ENCODE results near the gene SERPINB6.
A peak's percentile ranks its signal among the peaks of the same experiment; 100 is the strongest.
"Not testable (repeated sequence)": the region's sequence is repeated elsewhere in the genome, so short reads cannot be mapped to it uniquely, and the experiment has no call there.

SERPINB6 gene

GRCh38 chr6:3011158-3011557, 39.8 kb upstream of the SERPINB6 start:
- peaks cover 85% of the 10 kb centered on the region for H3K36me3 ChIP-seq (ENCODE audit: control insufficient read depth, insufficient read depth, low read length, severe bottlenecking)
- no peak for DNase-seq (ENCODE audit: low read depth)

GRCh38 chr6:3009930-3010329, 38.6 kb upstream of the SERPINB6 start:
- Histone ChIP-seq H3K4me1 (ENCODE audit: control insufficient read depth, insufficient read depth, low read length) (peaks cover 6% of the 10 kb centered on the region), H3K4me3 (ENCODE audit: low read length) (no peak overlapping the region)

More at GRCh38 chr6:3011158-3011557, 39.8 kb upstream of the SERPINB6 start:
- H3K27me3 ChIP-seq (replicated peaks; ENCODE audit: control insufficient read depth, insufficient read depth, low read length), result no peaks in the 10 kb centered on the region
- no peak overlapping the region for H3K9ac ChIP-seq (ENCODE audit: low read length)
- peaks cover 19% of the 10 kb centered on the region for H3K9me3 ChIP-seq (ENCODE audit: control insufficient read depth, low read length)
- no peak overlapping the region for H3K4me3 ChIP-seq (ENCODE audit: low read length)
- H3K4me1 ChIP-seq (ENCODE audit: control insufficient read depth, insufficient read depth, low read length), result peaks cover 6% of the 10 kb centered on the region

GRCh38 chr6:3008712-3009265, 37.4 kb upstream of the SERPINB6 start:
- Histone ChIP-seq H3K36me3 (ENCODE audit: control insufficient read depth, insufficient read depth, low read length, severe bottlenecking) (peaks cover 86% of the 10 kb centered on the region), H3K9me3 (ENCODE audit: control insufficient read depth, low read length) (peaks cover 19% of the 10 kb centered on the region)
- not testable (repeated sequence) for H3K9ac ChIP-seq (ENCODE audit: low read length); H3K4me1 ChIP-seq (ENCODE audit: control insufficient read depth, insufficient read depth, low read length); H3K4me3 ChIP-seq (ENCODE audit: low read length); DNase-seq (ENCODE audit: low read depth); H3K27me3 ChIP-seq (replicated peaks; ENCODE audit: control insufficient read depth, insufficient read depth, low read length)

More at GRCh38 chr6:3009930-3010329, 38.6 kb upstream of the SERPINB6 start:
- Histone ChIP-seq H3K9ac (ENCODE audit: low read length) (no peak overlapping the region), H3K9me3 (ENCODE audit: control insufficient read depth, low read length) (peaks cover 19% of the 10 kb centered on the region), H3K36me3 (ENCODE audit: control insufficient read depth, insufficient read depth, low read length, severe bottlenecking) (peaks cover 88% of the 10 kb centered on the region), H3K27me3 (replicated peaks; ENCODE audit: control insufficient read depth, insufficient read depth, low read length) (no peaks in the 10 kb centered on the region)
- no peak for DNase-seq (ENCODE audit: low read depth)

GRCh38 chr6:3007571-3007970, 36.2 kb upstream of the SERPINB6 start:
- H3K9ac ChIP-seq (ENCODE audit: low read length), result no peak overlapping the region
- no peak for DNase-seq (ENCODE audit: low read depth)
- H3K4me3 ChIP-seq (ENCODE audit: low read length), result no peak overlapping the region
- H3K36me3 ChIP-seq (ENCODE audit: control insufficient read depth, insufficient read depth, low read length, severe bottlenecking), result peaks cover 78% of the 10 kb centered on the region
- H3K4me1 ChIP-seq (ENCODE audit: control insufficient read depth, insufficient read depth, low read length), result peaks cover 9% of the 10 kb centered on the region
- peaks cover 19% of the 10 kb centered on the region for H3K9me3 ChIP-seq (ENCODE audit: control insufficient read depth, low read length)
- no peaks in the 10 kb centered on the region for H3K27me3 ChIP-seq (replicated peaks; ENCODE audit: control insufficient read depth, insufficient read depth, low read length)

- H3K9ac ChIP-seq (ENCODE audit: low read length), result no peak overlapping the region
- no peak for DNase-seq (ENCODE audit: low read depth)
- peaks cover 14% of the 10 kb centered on the region for H3K4me1 ChIP-seq (ENCODE audit: control insufficient read depth, insufficient read depth, low read length)
- H3K27me3 ChIP-seq (replicated peaks; ENCODE audit: control insufficient read depth, insufficient read depth, low read length), result no peaks in the 10 kb centered on the region
- H3K4me3 ChIP-seq (ENCODE audit: low read length), result no peak overlapping the region
- peaks cover 67% of the 10 kb centered on the region for H3K36me3 ChIP-seq (ENCODE audit: control insufficient read depth, insufficient read depth, low read length, severe bottlenecking)
- H3K9me3 ChIP-seq (ENCODE audit: control insufficient read depth, low read length), result peaks cover 10% of the 10 kb centered on the region
Measured at GRCh38 chr6:3006476-3006875, 35.1 kb upstream of the SERPINB6 start.

GRCh38 chr6:3005874-3006273, 34.5 kb upstream of the SERPINB6 start:
- no peak overlapping the region for H3K9ac ChIP-seq (ENCODE audit: low read length)
- peaks cover 18% of the 10 kb centered on the region for H3K4me1 ChIP-seq (ENCODE audit: control insufficient read depth, insufficient read depth, low read length)
- H3K4me3 ChIP-seq (ENCODE audit: low read length), result no peak overlapping the region
- no peaks in the 10 kb centered on the region for H3K27me3 ChIP-seq (replicated peaks; ENCODE audit: control insufficient read depth, insufficient read depth, low read length)
- H3K36me3 ChIP-seq (ENCODE audit: control insufficient read depth, insufficient read depth, low read length, severe bottlenecking), result peaks cover 61% of the 10 kb centered on the region
- DNase-seq (ENCODE audit: low read depth), result no peak
- peaks cover 4% of the 10 kb centered on the region for H3K9me3 ChIP-seq (ENCODE audit: control insufficient read depth, low read length)

GRCh38 chr6:3005077-3005476, 33.7 kb upstream of the SERPINB6 start:
- no peak overlapping the region for H3K9ac ChIP-seq (ENCODE audit: low read length)
- H3K4me3 ChIP-seq (ENCODE audit: low read length), result no peak overlapping the region
- H3K4me1 ChIP-seq (ENCODE audit: control insufficient read depth, insufficient read depth, low read length), result peaks cover 18% of the 10 kb centered on the region
- no peaks in the 10 kb centered on the region for H3K9me3 ChIP-seq (ENCODE audit: control insufficient read depth, low read length)
- no peak for DNase-seq (ENCODE audit: low read depth)
- peaks cover 53% of the 10 kb centered on the region for H3K36me3 ChIP-seq (ENCODE audit: control insufficient read depth, insufficient read depth, low read length, severe bottlenecking)
- H3K27me3 ChIP-seq (replicated peaks; ENCODE audit: control insufficient read depth, insufficient read depth, low read length), result no peaks in the 10 kb centered on the region

- Histone ChIP-seq H3K4me1 (ENCODE audit: control insufficient read depth, insufficient read depth, low read length) (peaks cover 27% of the 10 kb centered on the region), H3K36me3 (ENCODE audit: control insufficient read depth, insufficient read depth, low read length, severe bottlenecking) (peaks cover 42% of the 10 kb centered on the region)
- H3K9me3 ChIP-seq (ENCODE audit: control insufficient read depth, low read length); H3K27me3 ChIP-seq (replicated peaks; ENCODE audit: control insufficient read depth, insufficient read depth, low read length); H3K4me3 ChIP-seq (ENCODE audit: low read length); H3K9ac ChIP-seq (ENCODE audit: low read length); DNase-seq (ENCODE audit: low read depth): not testable (repeated sequence)
Measured at GRCh38 chr6:3003226-3003625, 31.9 kb upstream of the SERPINB6 start.

GRCh38 chr6:3001773-3002293, 30.5 kb upstream of the SERPINB6 start:
- DNase-seq (ENCODE audit: low read depth), result peak; percentile 83
- H3K9ac ChIP-seq (ENCODE audit: low read length), result peak overlapping the region; percentile 58
- no peaks in the 10 kb centered on the region for H3K9me3 ChIP-seq (ENCODE audit: control insufficient read depth, low read length)
- H3K4me3 ChIP-seq (ENCODE audit: low read length), result peak overlapping the region; percentile 90
- H3K36me3 ChIP-seq (ENCODE audit: control insufficient read depth, insufficient read depth, low read length, severe bottlenecking), result peaks cover 29% of the 10 kb centered on the region
- H3K27me3 ChIP-seq (replicated peaks; ENCODE audit: control insufficient read depth, insufficient read depth, low read length), result no peaks in the 10 kb centered on the region
- H3K4me1 ChIP-seq (ENCODE audit: control insufficient read depth, insufficient read depth, low read length), result peaks cover 27% of the 10 kb centered on the region

- H3K9ac ChIP-seq (ENCODE audit: low read length), result peak overlapping the region; percentile 58
- H3K36me3 ChIP-seq (ENCODE audit: control insufficient read depth, insufficient read depth, low read length, severe bottlenecking), result peaks cover 23% of the 10 kb centered on the region
- DNase-seq (ENCODE audit: low read depth), result no peak
- H3K9me3 ChIP-seq (ENCODE audit: control insufficient read depth, low read length), result no peaks in the 10 kb centered on the region
- H3K4me1 ChIP-seq (ENCODE audit: control insufficient read depth, insufficient read depth, low read length), result peaks cover 27% of the 10 kb centered on the region
- H3K4me3 ChIP-seq (ENCODE audit: low read length), result peak overlapping the region; percentile 90
- H3K27me3 ChIP-seq (replicated peaks; ENCODE audit: control insufficient read depth, insufficient read depth, low read length), result no peaks in the 10 kb centered on the region
Measured at GRCh38 chr6:3001146-3001772, 29.9 kb upstream of the SERPINB6 start.

- peak within 1 kb of the TSS; percentile 94 for H3K9ac ChIP-seq (ENCODE audit: low read length)
- H3K4me1 ChIP-seq (ENCODE audit: control insufficient read depth, insufficient read depth, low read length), result peaks cover 27% of the 10 kb centered on the region
- peak; percentile 95 for DNase-seq (ENCODE audit: low read depth)
- H3K4me3 ChIP-seq (ENCODE audit: low read length), result peak within 1 kb of the TSS; percentile 90
- H3K9me3 ChIP-seq (ENCODE audit: control insufficient read depth, low read length), result no peaks in the 10 kb centered on the region
- no peaks in the 10 kb centered on the region for H3K27me3 ChIP-seq (replicated peaks; ENCODE audit: control insufficient read depth, insufficient read depth, low read length)
- peaks cover 9% of the 10 kb centered on the region for H3K36me3 ChIP-seq (ENCODE audit: control insufficient read depth, insufficient read depth, low read length, severe bottlenecking)
Measured at GRCh38 chr6:2999618-3000557, 28.5 kb upstream of the SERPINB6 start, which contains the start of gene NQO2. TSS of gene NQO2 (plus strand) at chr6:2999894. CDS start at chr6:3006553, 6,659 bp downstream.

Data from adipocyte (in vitro differentiated cells).